GM12875 (cell line): Measurements from ENCODE around the gene EXOC2.

Source experiments
- H3K4me3 ChIP-seq: one replicate; pipeline ENCODE4 v1.5.1; 2011; ENCODE audit warnings: low read depth, low read length, control low read depth
- CTCF ChIP-seq: IDR thresholded peaks from 2 replicates; pipeline ENCODE4 v1.5.1; 2011; ENCODE audit warnings: low read depth, mild to moderate bottlenecking, control low read depth, inconsistent platforms, low read length, moderate library complexity, borderline replicate concordance; ENCODE audit not compliant: insufficient read depth

The EXOC2 gene

GRCh38 chr6:437037-437392 lies 255.9 kb downstream of the EXOC2 start:
- TF ChIP-seq CTCF, result no peak
- no peak overlapping the region for H3K4me3 ChIP-seq

- no peak for TF ChIP-seq CTCF
- H3K4me3 ChIP-seq, result no peak overlapping the region
Measured at GRCh38 chr6:436308-437036, 256.5 kb downstream of the EXOC2 start.

GRCh38 chr6:435441-436307 lies 257.3 kb downstream of the EXOC2 start:
- H3K4me3 ChIP-seq, result no peak overlapping the region
- TF ChIP-seq CTCF, result no peak
